ENCODE measurements around the gene YIF1B. TPM values are rescaled to one million over a fixed set of nuclear protein-coding genes. Genes with fewer than 3 reads are reported as not detected.
"Not testable (repeated sequence)": the region's sequence is repeated elsewhere in the genome, so short reads cannot be mapped to it uniquely, and the experiment has no call there.

Gene YIF1B
- total and polyA plus RNA-seq, 4 donors: 34.1 to 74.1 (median 42.9) TPM

DNA sequence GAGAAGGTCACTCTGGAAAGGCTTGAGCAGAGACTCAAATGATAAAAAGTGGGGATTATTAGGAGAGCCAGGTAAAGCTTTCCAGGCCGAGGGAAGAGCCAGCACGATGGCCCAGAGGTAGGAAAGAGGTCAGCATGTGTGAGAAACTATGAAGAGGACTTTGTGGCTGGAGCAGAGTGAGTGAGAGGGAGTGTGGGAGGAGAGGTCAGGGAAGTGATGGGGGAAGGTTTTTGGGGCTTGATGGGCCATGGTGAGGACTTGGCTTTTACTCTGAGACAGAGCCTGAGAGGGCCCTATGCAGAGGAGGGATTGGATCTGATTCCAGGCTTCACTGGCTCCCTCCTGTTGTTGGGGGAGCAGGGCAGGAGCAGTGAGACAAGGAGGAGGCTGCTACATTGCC lies 25.2 kb upstream of the YIF1B start:
- Histone ChIP-seq H3K4me1 (ENCODE audit: control insufficient read depth in 4 of 4, insufficient read depth in 4 of 4, low read length in 3 of 4) (peaks cover 3 to 14% (median 4%) of the 10 kb centered on the region in 4 donors), H3K27ac (ENCODE audit: low read depth in 1 of 2, low read length in 2 of 2) (no peak overlapping the region), H3K27me3 (ENCODE audit: control insufficient read depth in 4 of 4, insufficient read depth in 4 of 4, low read length in 3 of 4) (no peaks in the 10 kb centered on the region), H3K9me3 (ENCODE audit: control insufficient read depth in 4 of 4, low read length in 3 of 4) (no peaks in the 10 kb centered on the region), H3K36me3 (ENCODE audit: control insufficient read depth in 4 of 4, insufficient read depth in 3 of 4, low read depth in 1 of 4, low read length in 3 of 4) (no peaks in the 10 kb centered on the region), H3K4me3 (ENCODE audit: low read depth in 1 of 3, low read length in 3 of 3) (no peak overlapping the region), H3K9ac (ENCODE audit: low read depth in 1 of 2, low read length in 2 of 2) (no peak overlapping the region)
- 94% methylated on average over 2 of the region's 2 CpGs for WGBS
- TF ChIP-seq, protein P1, sequence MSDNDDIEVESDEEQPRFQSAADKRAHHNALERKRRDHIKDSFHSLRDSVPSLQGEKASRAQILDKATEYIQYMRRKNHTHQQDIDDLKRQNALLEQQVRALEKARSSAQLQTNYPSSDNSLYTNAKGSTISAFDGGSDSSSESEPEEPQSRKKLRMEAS (IDR thresholded peaks at IDR 0.05): no peak
- TF ChIP-seq RXRA (IDR thresholded peaks at IDR 0.05) (no peak), YY1 (IDR thresholded peaks at IDR 0.05) (no peak), TAF1 (conservative IDR thresholded peaks at IDR 0.05) (no peak)
- TF ChIP-seq, protein P2, sequence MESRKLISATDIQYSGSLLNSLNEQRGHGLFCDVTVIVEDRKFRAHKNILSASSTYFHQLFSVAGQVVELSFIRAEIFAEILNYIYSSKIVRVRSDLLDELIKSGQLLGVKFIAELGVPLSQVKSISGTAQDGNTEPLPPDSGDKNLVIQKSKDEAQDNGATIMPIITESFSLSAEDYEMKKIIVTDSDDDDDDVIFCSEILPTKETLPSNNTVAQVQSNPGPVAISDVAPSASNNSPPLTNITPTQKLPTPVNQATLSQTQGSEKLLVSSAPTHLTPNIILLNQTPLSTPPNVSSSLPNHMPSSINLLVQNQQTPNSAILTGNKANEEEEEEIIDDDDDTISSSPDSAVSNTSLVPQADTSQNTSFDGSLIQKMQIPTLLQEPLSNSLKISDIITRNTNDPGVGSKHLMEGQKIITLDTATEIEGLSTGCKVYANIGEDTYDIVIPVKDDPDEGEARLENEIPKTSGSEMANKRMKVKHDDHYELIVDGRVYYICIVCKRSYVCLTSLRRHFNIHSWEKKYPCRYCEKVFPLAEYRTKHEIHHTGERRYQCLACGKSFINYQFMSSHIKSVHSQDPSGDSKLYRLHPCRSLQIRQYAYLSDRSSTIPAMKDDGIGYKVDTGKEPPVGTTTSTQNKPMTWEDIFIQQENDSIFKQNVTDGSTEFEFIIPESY (IDR thresholded peaks at IDR 0.05): no peak
- DNase-seq (ENCODE audit: low spot score): no peak

- H3K27me3 ChIP-seq (ENCODE audit: control insufficient read depth in 4 of 4, insufficient read depth in 4 of 4, low read length in 3 of 4); H3K9ac ChIP-seq (ENCODE audit: low read depth in 1 of 2, low read length in 2 of 2); H3K9me3 ChIP-seq (ENCODE audit: control insufficient read depth in 4 of 4, low read length in 3 of 4); H3K4me3 ChIP-seq (ENCODE audit: low read depth in 1 of 3, low read length in 3 of 3); DNase-seq (ENCODE audit: low spot score); H3K36me3 ChIP-seq (ENCODE audit: control insufficient read depth in 4 of 4, insufficient read depth in 3 of 4, low read depth in 1 of 4, low read length in 3 of 4); H3K27ac ChIP-seq (ENCODE audit: low read depth in 1 of 2, low read length in 2 of 2): not testable (repeated sequence)
- H3K4me1 ChIP-seq (ENCODE audit: control insufficient read depth in 4 of 4, insufficient read depth in 4 of 4, low read length in 3 of 4): peaks cover 3 to 15% (median 4%) of the 10 kb centered on the region in 4 donors
- 73% methylated on average over 4 of the region's 4 CpGs for WGBS
These were observed 23.3 kb upstream of the YIF1B start for GRCh38 chr19:38339011-38339410.

DNA sequence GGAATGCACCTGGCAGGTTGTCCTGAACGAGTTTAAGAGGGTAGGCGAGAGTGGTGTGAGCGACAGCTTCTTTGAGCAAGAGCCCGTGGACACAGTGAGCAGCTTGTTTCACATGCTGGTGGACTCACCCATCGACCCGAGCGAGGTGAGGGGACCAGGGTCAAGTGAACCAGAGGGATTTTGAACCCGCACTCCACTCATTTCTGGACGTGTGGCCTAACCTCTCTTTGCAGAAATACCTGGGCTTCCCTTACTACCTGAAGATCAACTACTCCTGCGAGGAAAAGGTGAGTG lies 21.6 kb upstream of the YIF1B start:
- WGBS: 73% methylated on average over 10 of the region's 10 CpGs
- peak overlapping the region; percentile 12 to 71 (median 16) for H3K4me3 ChIP-seq (ENCODE audit: low read depth in 1 of 3, low read length in 3 of 3)
- H3K4me1 ChIP-seq (ENCODE audit: control insufficient read depth in 4 of 4, insufficient read depth in 4 of 4, low read length in 3 of 4): peaks cover 3 to 15% (median 4%) of the 10 kb centered on the region in 4 donors
- no peak overlapping the region for H3K9ac ChIP-seq (ENCODE audit: low read depth in 1 of 2, low read length in 2 of 2)
- no peaks in the 10 kb centered on the region for H3K36me3 ChIP-seq (ENCODE audit: control insufficient read depth in 4 of 4, insufficient read depth in 3 of 4, low read depth in 1 of 4, low read length in 3 of 4)
- no peak overlapping the region for H3K27ac ChIP-seq (ENCODE audit: low read depth in 1 of 2, low read length in 2 of 2)
- no peak for DNase-seq (ENCODE audit: low spot score)
- no peak for TF ChIP-seq JUND (IDR thresholded peaks at IDR 0.05)
- TF ChIP-seq GABPA (IDR thresholded peaks at IDR 0.05 in 1 of 2, conservative IDR thresholded peaks at IDR 0.05 in 1 of 2): no peak
- TF ChIP-seq YY1 (IDR thresholded peaks at IDR 0.05): no peak
- TF ChIP-seq, protein P1 (IDR thresholded peaks at IDR 0.05): no peak
- no peak for TF ChIP-seq FOXA1 (IDR thresholded peaks at IDR 0.05)
- no peak for TF ChIP-seq SP1 (IDR thresholded peaks at IDR 0.05)
- TF ChIP-seq RXRA (IDR thresholded peaks at IDR 0.05): no peak
- TF ChIP-seq TAF1 (conservative IDR thresholded peaks at IDR 0.05): no peak
- no peak for TF ChIP-seq HNF4G (IDR thresholded peaks at IDR 0.05)
- TF ChIP-seq NR2F2 (IDR thresholded peaks at IDR 0.05): no peak
- no peak for TF ChIP-seq FOXA2 (IDR thresholded peaks at IDR 0.05)
- no peak for TF ChIP-seq HNF4A (conservative IDR thresholded peaks at IDR 0.05)
- no peak for TF ChIP-seq EGR1 (IDR thresholded peaks at IDR 0.05; ENCODE audit: low read depth in 2 of 2)
- no peak for TF ChIP-seq RAD21 (IDR thresholded peaks at IDR 0.05)
- TF ChIP-seq, protein P2 (IDR thresholded peaks at IDR 0.05): no peak
- TF ChIP-seq, protein P3, sequence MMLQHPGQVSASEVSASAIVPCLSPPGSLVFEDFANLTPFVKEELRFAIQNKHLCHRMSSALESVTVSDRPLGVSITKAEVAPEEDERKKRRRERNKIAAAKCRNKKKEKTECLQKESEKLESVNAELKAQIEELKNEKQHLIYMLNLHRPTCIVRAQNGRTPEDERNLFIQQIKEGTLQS (IDR thresholded peaks at IDR 0.05): no peak
- H3K9me3 ChIP-seq (ENCODE audit: control insufficient read depth in 4 of 4, low read length in 3 of 4): no peaks in the 10 kb centered on the region
- no peaks in the 10 kb centered on the region for H3K27me3 ChIP-seq (ENCODE audit: control insufficient read depth in 4 of 4, insufficient read depth in 4 of 4, low read length in 3 of 4)
